Spinal cord (tissue), 10 donors: Measurements from ENCODE around the gene PLCB1. TPM values are rescaled to one million over a fixed set of nuclear protein-coding genes. Genes with fewer than 3 reads are reported as not detected.

Source experiments
- DNase-seq, 6 donors: peaks; one replicate each; pipeline versions ENCODE4 v3.0.0 to v3.0.0-alpha.2; 2013 to 2015; ENCODE audit warnings: low spot score in 6 of 6, low read depth in 4 of 6
- H3K27ac ChIP-seq: one replicate; pipeline ENCODE4 v1.5.1; 2013; ENCODE audit warnings: low read depth, low read length, control low read depth
- H3K27me3 ChIP-seq: one replicate; pipeline ENCODE4 v1.6.1; 2013; ENCODE audit warnings: low read length; ENCODE audit not compliant: control insufficient read depth, insufficient read depth
- H3K36me3 ChIP-seq: one replicate; pipeline ENCODE4 v1.6.1; 2013; ENCODE audit warnings: low read length; ENCODE audit not compliant: control insufficient read depth, insufficient read depth
- H3K4me1 ChIP-seq: one replicate; pipeline ENCODE4 v1.6.1; 2013; ENCODE audit warnings: low read length; ENCODE audit not compliant: control insufficient read depth, insufficient read depth
- H3K4me3 ChIP-seq: one replicate; pipeline ENCODE4 v1.5.1; 2013; ENCODE audit warnings: low read depth, low read length, control low read depth
- H3K9me3 ChIP-seq: one replicate; pipeline ENCODE4 v1.6.1; 2013; ENCODE audit warnings: low read length; ENCODE audit not compliant: control insufficient read depth, insufficient read depth
- WGBS: methylation state at CpG from one replicate; pipeline ENCODE4 v1.1.5; 2013; ENCODE audit warnings: missing lambda C conversion rate; ENCODE audit not compliant: insufficient coverage; 5-methylcytosine and 5-hydroxymethylcytosine counted together
- polyA plus RNA-seq, 2 donors: library from polyadenylated mRNA; unstranded; fragments of 120-200 nt; gene quantifications; one replicate each; pipeline ENCODE4 v1.2.1, GENCODE V29; 2013; ENCODE audit not compliant: insufficient read length in 2 of 2
- total RNA-seq, 2 donors: library from RNA; depleted of rRNA in 1 of 2; stranded (reverse); fragments of 120-200 nt in 1 of 2; fragments of >200 nt in 1 of 2; gene quantifications; one replicate each; pipeline versions ENCODE4 v1.2.3 to v1.2.4, GENCODE V29; 2013 to 2014
- donor health status: healthy.

The PLCB1 gene
- total and polyA plus RNA-seq, 4 donors: 42.9 to 111 (median 88.2) TPM

GRCh38 chr20:8909596-8909995, 777.5 kb downstream of the PLCB1 start:
- no peak for DNase-seq
- Histone ChIP-seq H3K4me1 (no peaks in the 10 kb centered on the region), H3K4me3 (no peak overlapping the region), H3K27me3 (no peaks in the 10 kb centered on the region), H3K36me3 (no peaks in the 10 kb centered on the region), H3K27ac (no peak overlapping the region), H3K9me3 (no peaks in the 10 kb centered on the region)

DNA sequence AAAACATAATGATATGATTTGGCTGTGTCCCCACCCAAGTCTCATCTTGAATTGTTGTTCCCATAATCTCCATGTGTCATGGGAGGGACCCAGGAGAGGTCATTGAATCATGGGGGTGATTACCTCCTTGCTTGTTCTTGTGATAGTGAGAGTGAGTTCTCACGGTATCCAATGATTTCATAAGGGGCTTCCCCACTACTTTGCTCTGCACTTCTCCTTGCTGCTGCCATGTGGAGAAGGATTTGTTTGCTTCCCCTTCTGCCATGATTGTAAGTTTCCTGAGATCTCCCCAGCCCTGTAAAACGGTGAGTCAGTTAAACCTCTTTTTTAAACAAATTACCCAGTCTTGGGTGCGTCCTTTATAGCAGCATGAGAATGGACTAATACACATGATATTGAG, 780.0 kb downstream of the PLCB1 start:
- no CpG with 5 or more reads among the region's 3 CpGs for WGBS
- H3K27me3 ChIP-seq: no peaks in the 10 kb centered on the region
- no peaks in the 10 kb centered on the region for H3K36me3 ChIP-seq
- no peak overlapping the region for H3K27ac ChIP-seq
- H3K9me3 ChIP-seq: no peaks in the 10 kb centered on the region
- no peak for DNase-seq
- no peaks in the 10 kb centered on the region for H3K4me1 ChIP-seq
- H3K4me3 ChIP-seq: no peak overlapping the region

- DNase-seq: peak in 1 of 6 donors; percentile 93
- Histone ChIP-seq H3K36me3 (no peaks in the 10 kb centered on the region), H3K9me3 (no peaks in the 10 kb centered on the region), H3K27ac (no peak overlapping the region), H3K4me1 (no peaks in the 10 kb centered on the region), H3K27me3 (no peaks in the 10 kb centered on the region), H3K4me3 (no peak overlapping the region)
- no CpG with 5 or more reads among the region's 3 CpGs for WGBS
These were observed 780.7 kb downstream of the PLCB1 start for GRCh38 chr20:8912731-8913130.

- no peak overlapping the region for H3K4me3 ChIP-seq
- no peaks in the 10 kb centered on the region for H3K27me3 ChIP-seq
- H3K27ac ChIP-seq: no peak overlapping the region
- no peaks in the 10 kb centered on the region for H3K4me1 ChIP-seq
- no peaks in the 10 kb centered on the region for H3K36me3 ChIP-seq
- no peaks in the 10 kb centered on the region for H3K9me3 ChIP-seq
- peak in 1 of 6 donors; percentile 29 for DNase-seq
These were observed 781.4 kb downstream of the PLCB1 start for GRCh38 chr20:8913456-8913855.

GRCh38 chr20:8914421-8914820, 782.4 kb downstream of the PLCB1 start:
- DNase-seq: no peak
- Histone ChIP-seq H3K36me3 (no peaks in the 10 kb centered on the region), H3K9me3 (no peaks in the 10 kb centered on the region), H3K27ac (no peak overlapping the region), H3K4me1 (no peaks in the 10 kb centered on the region), H3K4me3 (no peak overlapping the region), H3K27me3 (no peaks in the 10 kb centered on the region)
- WGBS: no CpG with 5 or more reads among the region's 1 CpG

DNA sequence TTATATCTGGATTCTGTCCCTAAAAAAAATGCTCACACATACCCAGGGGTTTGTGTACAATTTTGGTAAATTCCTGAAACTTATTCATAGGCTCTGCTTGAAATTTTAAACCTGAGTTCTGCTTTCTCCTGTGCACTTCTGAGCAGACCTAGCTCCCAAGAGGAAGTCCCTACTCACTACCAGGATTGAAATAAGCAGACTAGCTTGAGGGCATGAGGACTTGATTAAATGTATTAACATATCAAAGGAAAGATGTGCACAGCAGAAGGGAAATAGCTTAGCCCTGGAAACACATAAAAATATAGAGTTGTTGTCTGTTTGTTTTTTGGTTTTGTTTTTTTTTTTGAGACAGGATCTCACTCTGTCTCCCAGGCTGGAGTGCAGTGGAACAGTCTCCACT, 785.0 kb downstream of the PLCB1 start:
- Histone ChIP-seq H3K9me3 (no peaks in the 10 kb centered on the region), H3K27ac (no peak overlapping the region), H3K36me3 (no peaks in the 10 kb centered on the region), H3K27me3 (no peaks in the 10 kb centered on the region), H3K4me1 (no peaks in the 10 kb centered on the region), H3K4me3 (no peak overlapping the region)
- no peak for DNase-seq

- H3K4me3 ChIP-seq: no peak overlapping the region
- WGBS: 75% methylated on average over 1 of the region's 3 CpGs
- H3K9me3 ChIP-seq: no peaks in the 10 kb centered on the region
- no peaks in the 10 kb centered on the region for H3K36me3 ChIP-seq
- H3K27ac ChIP-seq: no peak overlapping the region
- no peaks in the 10 kb centered on the region for H3K4me1 ChIP-seq
- no peaks in the 10 kb centered on the region for H3K27me3 ChIP-seq
- no peak for DNase-seq
These were observed 786.1 kb downstream of the PLCB1 start for GRCh38 chr20:8918145-8918544.

DNA sequence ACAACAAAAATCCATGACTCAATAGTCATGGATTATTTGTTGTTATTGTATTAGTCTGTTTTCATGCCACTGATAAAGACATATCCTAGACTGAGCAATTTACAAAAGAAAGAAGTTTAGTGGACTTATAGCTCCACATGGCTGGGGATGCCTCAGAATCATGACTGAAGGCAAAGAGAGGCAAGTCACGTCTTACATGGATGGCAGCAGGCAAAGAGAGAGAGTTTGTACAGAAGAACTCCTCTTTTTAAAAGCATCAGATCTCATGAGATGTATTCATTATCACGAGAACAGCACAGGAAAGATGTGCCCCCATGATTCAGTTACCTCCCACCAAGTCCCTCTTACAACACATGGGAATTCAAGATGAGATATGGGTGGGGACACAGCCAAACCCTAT, 792.5 kb downstream of the PLCB1 start:
- WGBS: 88% methylated on average over 1 of the region's 2 CpGs
- DNase-seq: no peak
- no peak overlapping the region for H3K27ac ChIP-seq
- no peaks in the 10 kb centered on the region for H3K4me1 ChIP-seq
- H3K27me3 ChIP-seq: no peaks in the 10 kb centered on the region
- H3K4me3 ChIP-seq: no peak overlapping the region
- H3K36me3 ChIP-seq: no peaks in the 10 kb centered on the region
- H3K9me3 ChIP-seq: no peaks in the 10 kb centered on the region

DNA sequence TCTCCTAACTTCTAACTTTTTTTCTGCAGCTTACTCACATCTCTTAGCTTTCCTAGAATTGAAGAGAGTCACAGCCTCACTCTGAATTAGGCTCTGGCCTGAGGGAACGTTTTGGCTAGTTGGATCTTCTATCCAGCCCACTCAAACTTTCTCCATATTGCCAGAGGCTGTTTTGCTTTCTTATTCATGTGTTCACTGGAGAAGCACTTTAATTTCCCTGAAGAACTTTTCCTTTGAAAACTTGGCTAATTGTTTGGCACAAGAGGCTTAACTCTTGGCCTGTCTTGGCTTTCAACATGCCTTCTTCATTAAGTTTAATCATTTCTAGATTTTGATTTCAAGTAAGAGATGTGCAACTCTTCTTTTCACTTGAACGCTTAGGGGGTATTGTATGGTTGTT, 798.7 kb downstream of the PLCB1 start:
- no peak overlapping the region for H3K4me3 ChIP-seq
- H3K27ac ChIP-seq: no peak overlapping the region
- H3K27me3 ChIP-seq: no peaks in the 10 kb centered on the region
- H3K36me3 ChIP-seq: no peaks in the 10 kb centered on the region
- no CpG with 5 or more reads among the region's 2 CpGs for WGBS
- H3K9me3 ChIP-seq: no peaks in the 10 kb centered on the region
- no peak for DNase-seq
- H3K4me1 ChIP-seq: no peaks in the 10 kb centered on the region

- Histone ChIP-seq H3K27me3 (no peaks in the 10 kb centered on the region), H3K4me3 (no peak overlapping the region), H3K27ac (no peak overlapping the region), H3K9me3 (no peaks in the 10 kb centered on the region), H3K4me1 (no peaks in the 10 kb centered on the region), H3K36me3 (no peaks in the 10 kb centered on the region)
- DNase-seq: no peak
- no CpG with 5 or more reads among the region's 3 CpGs for WGBS
These were observed 800.4 kb downstream of the PLCB1 start for GRCh38 chr20:8932192-8933165.
